ENCODE results near the gene ANKRD44.

Gene ANKRD44

DNA sequence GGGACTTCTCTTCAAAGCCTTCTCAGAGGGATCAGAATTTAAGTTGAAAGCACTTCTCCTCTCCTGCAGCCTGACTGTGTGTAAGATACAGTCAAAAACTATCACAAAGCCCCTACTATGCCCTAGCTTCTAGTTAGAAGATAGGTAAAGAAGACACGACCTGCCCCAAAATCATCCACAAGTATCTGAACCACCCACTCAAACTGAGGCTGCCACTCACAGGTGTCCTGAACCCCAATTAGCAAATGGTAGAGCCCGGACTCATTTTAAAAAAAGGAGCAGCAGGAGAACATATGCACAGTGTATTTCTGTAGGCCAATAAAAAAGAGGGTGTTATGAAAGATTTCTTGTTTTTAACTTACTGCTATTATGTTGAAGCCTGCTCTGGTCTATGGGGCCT is 74.4 kb downstream of the ANKRD44 start:
- no peak for DNase-seq

DNA sequence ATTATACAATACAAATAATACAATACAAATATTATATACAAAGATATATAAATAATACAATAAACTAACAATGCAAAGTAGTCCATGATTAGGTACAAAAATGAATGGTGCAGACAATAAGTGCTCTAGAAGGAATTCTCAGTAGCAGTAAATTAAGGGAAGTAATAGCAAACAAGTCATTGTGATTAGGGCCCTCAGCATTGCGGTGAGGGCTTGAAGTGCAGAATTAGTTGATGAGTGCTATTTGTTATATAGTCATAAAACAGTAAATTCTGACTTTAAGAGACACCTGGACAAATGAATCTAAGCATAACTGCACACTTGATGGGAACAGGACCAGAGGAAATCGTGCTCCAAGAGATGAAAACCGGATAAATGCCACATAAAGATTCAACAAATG is 74.9 kb downstream of the ANKRD44 start:
- DNase-seq: no peak

DNA sequence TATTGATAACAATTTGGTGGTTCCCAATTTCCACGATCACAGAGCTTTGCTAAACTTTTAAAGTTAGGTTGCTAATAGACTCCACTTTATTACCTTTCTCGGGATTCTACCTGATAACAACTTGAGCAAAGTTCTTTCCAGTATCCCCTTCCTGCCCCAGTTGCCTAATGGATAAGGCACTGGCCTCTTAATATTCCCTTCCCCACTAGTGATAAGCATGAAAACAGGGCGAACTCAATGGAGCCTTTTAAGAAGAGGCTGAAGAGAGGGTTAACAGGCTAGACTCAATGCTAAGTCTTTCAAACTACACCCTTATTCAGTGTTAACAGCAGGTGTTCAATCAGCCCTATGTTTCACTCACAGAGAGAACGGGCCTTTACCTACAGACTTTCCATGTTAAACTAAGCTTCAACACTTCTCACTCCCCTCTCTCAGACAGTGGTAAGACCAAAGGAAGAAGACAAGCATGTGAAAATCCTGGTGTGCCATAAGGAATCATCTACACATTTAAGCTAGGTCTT is 75.8 kb downstream of the ANKRD44 start:
- DNase-seq: no peak

DNA sequence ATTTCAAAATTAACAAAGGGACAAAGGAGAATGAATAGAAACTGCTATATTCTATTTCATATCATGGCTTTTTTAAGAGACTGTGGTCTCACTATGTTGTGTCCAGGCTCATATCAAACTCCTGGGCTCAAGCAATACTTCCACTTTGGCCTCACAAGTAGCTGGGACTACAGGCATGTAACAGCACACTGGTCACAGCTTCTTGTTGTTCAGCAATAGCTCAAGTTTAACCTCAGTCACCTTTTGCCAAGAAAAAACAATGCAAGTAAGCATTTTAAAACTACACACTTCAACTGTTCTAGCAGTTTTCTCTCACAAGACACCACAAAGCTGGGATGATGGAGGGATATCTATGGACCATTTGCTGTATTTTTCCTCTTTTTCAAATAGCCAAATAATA is 77.1 kb downstream of the ANKRD44 start:
- no peak for DNase-seq

DNA sequence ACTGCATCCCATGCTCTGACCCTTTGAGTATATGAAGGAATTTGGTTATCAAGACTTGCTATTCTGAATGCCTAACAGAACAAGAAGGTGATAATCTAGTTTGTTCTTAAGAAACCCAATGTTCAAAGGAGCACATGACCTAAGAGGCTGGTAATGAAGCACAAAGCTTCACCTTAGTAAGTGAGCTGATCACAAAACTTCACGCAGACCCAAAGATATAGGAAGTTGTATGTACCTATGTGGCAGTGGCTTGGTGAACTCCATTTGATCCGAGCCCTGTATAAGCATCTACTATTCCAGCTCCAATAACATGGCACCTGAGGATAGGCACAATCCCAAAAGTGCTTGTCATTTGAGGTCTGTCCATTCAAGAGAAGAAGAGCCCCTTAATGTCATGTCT is 78.6 kb downstream of the ANKRD44 start:
- no peak for DNase-seq

DNA sequence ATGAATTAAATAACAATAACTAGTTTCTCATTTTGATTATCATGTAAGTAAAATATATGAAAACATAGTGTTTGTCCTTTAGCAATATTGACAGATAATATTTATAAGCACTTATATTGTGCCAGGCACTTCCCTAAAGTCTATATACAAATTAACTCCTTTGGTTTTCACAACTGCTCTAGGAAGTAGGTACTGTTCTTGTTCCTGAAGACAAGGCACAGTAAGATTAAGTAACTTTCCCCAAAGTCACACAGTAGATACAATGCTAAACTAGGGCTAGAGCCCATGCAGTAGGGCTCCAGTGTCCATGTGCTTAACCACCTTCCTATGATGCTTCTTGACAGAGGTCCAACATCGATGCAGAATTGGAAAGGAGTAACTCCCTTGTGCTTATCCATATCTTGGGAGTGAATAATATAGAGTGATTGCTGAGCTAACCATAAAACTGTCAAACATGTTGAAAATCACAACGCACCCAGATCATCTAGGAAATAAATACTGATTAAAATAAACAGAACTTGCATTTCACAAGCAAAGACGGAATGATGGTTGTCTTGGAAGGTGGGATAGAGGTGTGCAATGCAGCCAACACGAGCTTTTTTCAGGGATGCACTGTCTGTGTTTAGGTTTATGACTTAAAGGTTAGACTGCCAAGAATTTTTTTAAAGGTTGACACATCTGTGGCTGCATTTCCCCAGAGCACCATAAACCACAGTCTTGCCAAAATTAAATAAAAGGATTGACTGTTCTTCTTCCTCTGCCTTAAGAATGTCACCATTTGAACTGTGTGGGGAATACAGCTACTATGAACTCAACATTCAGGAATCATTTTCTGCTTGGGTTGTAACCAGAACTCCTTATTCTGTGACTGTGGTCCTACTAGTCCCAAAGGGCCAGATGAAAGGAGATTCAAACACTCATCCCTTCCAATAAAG is 80.8 kb downstream of the ANKRD44 start:
- peak; percentile 54 to 57 for DNase-seq

DNA sequence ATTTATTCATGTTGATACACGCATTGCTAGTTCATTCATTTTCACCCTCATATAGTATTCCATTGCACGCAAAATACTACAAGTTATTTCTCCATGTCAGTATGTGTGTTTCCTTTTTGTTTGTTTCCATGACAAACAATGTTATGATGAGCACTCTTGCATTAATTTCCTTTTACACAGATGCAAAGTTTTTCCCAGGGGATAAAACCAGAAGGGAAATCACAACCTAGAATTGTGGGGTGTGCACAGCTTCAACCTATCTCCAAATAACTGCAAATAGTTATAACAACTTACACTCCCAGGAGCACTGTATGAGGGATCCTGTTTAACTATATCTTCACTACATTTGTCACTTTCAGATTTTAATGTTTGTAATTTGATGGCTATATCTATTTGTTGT is 87.1 kb downstream of the ANKRD44 start:
- DNase-seq: no peak

DNA sequence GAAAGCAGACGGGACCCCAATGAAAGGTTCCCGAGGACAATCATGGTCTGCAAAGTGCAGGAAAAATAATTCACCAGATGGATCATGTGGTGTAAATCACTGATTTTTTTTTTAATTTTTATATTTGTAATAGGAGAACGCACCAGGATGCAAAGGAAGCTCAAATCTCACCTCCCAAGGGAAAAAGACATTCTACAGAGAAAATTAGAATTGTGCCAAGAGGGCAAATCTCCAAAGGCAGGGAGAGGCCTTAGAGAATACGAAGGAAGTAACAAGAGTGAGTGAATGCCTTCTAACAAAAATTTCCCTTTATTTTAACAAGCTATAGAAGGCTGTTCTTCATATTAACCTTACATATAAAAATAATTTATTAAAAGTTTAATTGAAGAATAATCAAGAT is 90.9 kb downstream of the ANKRD44 start:
- DNase-seq: no peak

DNA sequence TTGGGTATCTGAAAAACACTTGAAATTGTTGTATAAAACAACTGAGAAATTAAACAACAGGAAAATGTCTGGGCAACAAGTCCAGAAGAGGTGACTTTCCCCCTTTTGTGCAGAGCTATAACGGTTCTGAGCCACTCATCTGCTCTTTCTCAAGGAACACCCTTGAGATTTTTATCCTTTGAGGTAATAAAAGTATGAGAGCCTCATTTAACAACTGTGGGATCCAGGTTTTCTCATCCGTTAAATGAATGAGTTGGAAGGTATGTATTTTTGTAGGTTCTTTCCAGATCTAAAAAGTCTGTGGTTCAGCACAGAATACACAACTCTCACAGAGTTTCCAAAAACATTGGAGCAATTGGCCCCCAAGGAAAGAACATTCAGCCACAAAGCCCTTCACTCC is 93.0 kb downstream of the ANKRD44 start:
- no peak for DNase-seq

DNA sequence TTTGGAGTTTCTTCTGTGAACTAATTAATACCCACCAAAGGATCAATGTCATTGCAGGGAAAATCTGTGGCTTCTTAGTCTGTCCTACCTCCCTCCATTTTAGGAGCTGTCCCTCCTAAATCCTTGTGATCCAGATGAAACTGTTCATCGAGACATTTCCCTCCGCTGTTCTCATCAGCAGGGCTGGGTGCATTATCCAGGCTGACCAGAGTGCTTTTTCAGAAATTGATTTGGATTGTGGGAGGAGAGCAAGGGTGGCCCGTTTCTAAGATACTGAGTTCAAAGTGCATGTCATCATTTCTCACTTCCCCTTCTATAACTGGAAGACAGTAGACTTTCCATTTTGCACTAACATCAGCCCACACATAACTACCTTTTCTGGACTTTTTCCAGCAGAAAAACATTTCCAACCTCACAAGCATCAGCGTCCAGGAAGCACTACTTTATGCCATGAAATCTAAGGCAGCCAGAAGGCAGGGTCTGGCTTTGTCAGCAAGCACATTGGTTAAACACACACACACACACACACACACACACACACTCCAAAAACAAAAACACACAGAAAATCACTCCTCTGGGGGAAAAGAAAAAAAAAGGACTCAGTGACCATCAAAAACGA is 94.1 kb downstream of the ANKRD44 start:
- DNase-seq: peak; percentile 36 to 58

DNA sequence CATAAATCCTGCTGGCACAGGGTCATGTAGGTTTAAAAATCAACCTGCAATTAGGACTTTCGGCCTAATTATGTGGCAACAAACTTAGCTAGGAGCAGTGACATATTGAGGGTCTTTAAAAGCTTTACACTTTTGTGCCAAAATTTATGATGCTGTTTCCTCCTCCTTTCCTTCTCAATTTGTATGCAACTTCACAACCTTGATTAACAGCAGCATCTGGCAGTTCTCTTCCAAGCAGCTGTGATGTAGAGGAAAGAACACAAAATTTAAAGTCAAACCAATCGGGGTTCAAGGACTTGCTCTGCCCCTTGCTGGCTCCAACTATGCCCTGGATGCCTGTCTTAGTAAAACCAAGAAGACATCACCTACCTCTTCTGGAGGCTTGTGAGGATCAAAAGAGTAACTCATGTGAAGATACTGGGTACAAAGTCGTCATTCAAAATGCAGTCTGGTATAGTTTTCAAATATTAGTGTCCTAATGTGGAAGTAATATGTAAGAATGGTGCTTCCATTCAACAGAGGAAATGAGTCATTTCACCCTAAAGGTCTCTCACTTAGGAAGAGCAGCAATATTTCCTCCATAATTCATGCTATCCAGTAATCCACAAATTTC is 94.7 kb downstream of the ANKRD44 start:
- DNase-seq: peak in 1 of 2 experiments; percentile 61

DNA sequence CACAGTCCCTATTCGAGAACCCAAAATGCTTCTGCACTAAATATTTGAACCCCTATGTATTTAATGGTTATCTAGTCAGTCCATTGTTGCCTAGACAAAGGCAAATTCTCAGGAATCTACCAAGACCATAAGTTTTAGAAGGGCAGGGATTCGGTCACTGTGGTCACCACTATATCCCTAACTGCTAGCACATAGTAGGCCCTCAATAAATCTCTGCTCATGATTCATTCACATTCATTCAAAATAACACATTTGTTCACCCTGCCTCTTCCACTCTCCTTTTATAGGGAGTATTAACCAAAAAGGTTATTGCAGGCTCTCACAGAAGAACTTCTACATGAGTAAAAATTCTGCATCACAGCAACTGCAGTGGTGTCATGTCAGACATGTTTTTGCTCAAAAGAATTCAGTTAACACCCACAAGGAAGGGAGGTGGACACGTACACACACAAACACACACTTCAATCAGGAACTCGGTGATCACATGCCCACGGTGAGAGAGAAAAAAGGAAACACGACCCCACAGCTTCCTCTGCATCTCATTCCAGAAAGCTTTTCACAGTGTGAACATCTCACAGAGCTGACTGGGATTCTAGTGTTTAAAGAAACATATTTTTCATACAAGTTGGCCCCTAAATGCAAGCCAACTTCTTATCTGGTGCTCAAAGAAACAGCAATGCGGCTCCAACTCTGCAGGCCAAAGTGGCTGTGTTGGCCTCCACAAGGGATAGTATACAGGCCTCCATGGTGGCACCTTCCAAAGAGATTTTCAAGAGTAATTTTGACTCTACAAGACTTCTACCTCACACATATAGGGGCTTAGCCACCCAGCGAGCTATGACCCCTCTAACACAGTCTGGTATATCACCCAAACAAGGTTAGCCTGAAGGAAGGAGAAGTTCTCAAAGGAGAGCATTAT is 98.0 kb downstream of the ANKRD44 start:
- no peak for DNase-seq

DNA sequence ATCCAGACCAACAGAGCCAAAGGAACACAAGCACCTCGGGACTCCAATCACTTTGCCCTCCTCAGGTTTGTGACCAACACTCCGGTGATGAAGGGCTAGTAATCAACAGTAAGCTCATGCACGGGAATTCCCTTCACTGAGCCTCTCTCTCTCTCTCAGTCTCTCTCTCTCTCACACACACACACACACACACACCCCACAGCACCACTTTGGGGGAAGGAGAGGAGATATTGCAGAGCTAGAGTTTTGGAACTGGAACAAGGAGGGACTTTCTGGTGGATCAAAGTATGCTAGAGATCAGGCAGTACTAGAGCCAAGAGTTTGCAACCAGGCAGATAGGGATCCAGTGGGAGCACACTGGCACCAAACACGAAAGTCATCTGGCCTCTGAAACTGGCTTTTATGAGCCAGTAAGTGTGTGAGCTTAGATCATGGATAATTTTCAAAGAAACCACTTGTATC is 98.7 kb downstream of the ANKRD44 start:
- DNase-seq: no peak

DNA sequence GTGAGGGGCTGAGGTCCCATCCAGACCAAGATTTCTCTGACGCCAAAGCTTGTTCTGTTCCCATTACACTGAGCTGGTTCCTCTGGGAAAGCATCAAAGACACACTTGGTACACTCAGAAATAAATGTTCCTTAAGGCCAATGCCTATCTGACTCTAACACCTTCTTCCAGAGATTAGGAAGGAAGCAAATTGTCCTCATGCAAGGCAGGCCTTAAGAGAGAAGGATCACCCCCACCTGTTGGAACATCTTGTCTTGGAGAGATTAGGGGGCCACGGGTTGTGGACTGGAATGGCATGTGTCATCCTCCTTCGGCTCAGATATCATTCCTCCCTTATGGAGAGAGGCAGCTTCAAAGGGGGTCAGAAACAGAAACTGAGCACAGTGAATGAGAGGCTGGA is 100.2 kb downstream of the ANKRD44 start:
- DNase-seq: no peak

DNA sequence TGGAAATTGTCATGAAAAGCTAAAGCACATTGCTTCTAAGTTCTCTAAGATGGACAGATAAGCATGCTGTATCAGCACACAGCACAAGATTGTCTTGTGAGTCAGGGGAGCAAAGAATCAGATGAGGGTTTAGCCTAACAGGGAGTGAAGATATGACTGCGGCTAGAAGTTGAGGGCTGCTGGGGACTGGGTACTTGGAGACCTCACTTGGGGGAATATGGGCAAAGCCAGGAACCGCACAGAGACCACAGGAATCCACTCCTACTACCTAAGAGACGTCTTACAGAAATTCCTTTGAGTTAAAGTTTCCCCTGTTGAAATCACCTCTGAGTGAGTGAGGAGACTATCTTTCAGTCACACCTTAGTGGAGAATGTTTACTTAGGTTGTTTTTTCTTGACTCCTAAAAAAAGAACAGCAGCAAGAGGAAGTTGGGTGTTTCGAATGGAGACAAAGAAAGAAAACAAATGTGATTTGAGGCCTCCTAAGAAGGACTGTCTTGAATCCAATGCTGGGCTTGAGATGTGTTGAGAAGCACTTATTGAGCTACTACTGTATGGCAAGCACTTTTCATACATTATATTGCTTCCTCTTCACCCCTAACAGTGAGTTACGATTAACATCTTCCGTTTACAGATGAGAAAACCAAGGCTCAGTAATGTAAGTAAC is 100.7 kb downstream of the ANKRD44 start:
- no peak for DNase-seq

DNA sequence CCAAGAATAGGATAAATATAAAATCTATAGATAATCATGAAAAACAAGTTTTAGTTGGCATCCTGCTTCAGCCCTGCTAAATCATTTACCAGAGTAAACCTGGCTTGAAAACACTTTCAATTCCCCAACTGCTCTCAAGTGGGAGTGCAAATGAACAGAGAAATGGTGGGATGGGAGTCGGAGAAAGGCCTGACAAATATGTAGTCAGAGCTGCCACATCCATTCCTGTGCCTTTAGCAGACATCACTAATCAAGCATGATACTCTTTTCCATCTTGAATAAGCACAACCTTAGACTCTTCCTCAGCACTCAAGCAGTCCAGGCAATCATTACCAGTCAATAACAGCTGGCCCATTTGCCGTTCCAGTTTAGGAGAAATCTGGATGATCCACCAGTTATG is 101.3 kb downstream of the ANKRD44 start:
- no peak for DNase-seq

DNA sequence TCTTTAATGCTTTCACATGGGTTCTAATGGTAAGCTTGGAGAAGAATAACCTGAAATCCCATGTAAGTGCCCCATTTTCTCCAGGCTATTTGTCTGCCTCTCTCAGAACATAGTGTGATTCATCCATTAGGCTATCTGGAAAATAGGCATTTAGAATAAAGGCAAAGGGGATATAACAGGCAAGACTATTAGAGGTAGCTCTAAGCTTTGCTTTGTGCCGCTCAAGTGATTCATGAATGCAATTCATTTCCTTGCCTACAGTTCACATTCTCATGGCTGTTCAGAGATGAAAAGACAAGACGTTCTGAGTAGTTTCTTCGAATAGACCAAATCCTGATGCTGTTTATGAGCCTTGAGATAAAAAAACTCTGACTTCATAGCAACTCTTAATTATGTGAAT is 101.7 kb downstream of the ANKRD44 start:
- DNase-seq: no peak

DNA sequence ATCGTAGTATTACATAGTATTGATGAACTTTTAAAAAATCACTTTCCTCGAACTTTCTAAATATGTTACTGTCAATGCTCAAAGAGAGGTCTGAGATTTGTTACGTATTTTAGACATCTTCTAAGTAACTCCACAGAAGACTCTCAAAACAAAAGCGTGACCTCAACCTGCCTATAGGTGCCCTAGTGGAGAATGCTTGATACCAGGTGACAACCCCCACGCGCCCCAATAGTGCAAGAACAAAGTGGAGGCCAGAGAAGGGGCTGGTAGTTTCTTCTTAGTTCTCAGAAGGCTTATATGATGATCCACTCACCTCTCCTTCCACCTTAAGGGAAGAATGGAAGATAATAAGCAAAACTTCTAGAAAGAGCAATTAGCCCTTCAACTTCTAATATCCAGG is 102.6 kb downstream of the ANKRD44 start:
- DNase-seq: no peak

DNA sequence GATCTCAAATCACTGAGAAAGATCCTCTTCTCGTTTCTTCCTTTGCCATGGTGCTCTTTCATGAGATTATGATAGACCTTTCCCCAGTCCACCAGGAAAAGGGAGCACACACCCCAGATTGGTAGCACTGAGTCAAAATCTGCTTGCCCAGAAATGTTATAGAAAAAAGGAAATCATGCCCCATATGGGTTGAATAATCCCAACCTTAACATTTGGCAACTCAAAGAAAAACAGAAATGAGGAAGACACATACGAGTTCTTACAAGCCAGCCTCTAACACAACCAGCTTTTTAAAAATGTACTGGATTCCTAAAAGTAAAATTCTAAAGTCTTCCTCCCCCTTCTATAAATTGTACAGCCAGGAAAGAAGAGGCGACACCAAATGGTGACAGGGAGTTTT is 103.0 kb downstream of the ANKRD44 start:
- peak; percentile 21 to 25 for DNase-seq

DNA sequence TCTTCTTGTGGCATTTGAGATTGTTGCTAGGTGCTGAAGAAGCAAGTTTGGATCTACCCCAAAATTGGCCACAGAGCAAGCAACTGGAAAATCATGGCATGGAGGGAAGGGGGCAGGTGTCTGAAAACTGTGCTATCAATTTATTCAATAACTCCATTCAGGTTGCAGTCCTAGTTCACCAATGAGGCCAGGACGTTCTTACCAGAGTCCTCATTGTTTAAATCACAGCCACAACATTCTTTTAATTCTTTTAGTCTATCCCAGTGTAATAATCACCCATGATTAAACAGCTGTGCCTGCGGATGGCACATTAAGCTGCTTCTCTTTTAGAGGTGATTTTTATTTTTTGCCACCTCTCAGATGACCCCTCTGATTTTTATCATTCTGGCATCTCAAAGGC is 103.5 kb downstream of the ANKRD44 start:
- DNase-seq: no peak

DNA sequence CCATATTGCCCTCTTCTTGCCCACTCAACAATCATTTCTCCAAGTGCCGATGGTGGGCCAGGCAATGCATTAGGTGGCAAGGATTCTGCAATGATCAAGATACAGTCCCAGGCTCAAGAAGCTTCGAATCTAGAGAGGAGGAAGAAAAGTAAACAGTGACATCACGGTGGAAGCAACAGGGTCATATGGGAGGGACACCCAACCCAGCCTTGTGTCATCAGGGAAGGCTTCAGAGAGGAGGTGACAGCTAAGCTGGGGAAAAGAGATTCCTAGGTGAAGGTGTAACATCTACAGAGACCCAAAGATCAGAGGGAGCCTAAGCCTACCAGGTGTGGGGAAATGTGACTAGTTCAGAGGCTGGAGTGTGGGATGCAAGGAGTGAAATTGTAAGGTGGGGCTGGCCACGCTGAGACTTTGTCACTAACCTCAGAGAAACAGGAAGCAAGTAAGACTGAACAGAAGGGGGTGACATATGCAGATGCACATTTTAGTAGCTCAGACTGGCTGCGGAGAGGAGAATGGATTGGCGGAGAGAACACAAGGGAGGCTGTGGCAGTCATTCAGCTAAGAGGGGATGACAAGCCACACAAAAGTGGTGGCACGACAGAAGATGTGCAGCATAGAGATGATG is 104.9 kb downstream of the ANKRD44 start:
- no peak for DNase-seq
